GM21619 (cell line): ENCODE data around the gene NAMPT.
"Not testable (repeated sequence)": the region's sequence is repeated elsewhere in the genome, so short reads cannot be mapped to it uniquely, and the experiment has no call there.

ENCODE experiments used
- ATAC-seq: cut with Tn5 transposase; IDR thresholded peaks from one replicate; pipeline ENCODE4 v1.9.1; 2021; ENCODE audit not compliant: unreplicated experiment

The NAMPT gene

DNA sequence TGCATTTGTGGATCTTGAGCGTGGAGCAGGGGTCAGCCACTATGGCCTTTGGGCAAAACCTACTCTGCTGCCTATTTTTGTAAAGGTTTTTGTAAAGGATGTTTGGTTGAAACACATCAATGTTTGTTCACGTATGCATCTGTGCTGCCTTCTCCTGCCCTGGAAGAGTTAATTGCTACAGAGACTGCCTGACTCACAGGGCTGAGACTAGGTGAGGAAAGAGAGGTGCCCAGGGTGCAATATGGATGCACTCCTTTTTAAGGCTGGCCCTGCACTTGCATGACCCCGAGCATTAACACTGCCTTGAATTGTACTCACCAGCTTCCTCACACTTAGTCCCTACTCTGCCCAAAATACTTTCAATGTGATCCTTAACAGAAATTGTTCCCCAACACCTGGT, 20.9 kb upstream of the NAMPT start:
- no peak for ATAC-seq

DNA sequence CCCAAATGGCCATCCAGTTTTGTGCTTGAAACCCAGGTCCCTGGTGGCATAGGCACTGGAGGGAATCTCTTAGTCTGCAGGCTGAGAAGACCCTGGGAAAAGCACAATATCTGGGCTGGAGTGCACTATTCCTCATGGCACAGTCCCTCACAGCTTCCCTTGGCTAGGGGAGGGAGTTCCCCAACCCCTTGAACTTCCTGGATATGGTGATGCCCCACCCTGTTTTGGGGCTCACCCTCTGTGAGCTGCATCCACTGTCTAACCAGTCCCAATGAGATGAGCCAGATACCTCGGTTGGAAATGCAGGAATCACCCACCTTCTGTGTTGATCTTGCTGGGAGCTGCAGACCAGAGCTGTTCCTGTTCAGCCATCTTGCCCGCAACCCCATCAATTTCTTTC, 19.8 kb upstream of the NAMPT start:
- no peak for ATAC-seq

GRCh38 chr7:106298631-106299030, 13.8 kb upstream of the NAMPT start:
- not testable (repeated sequence) for ATAC-seq

GRCh38 chr7:106298155-106298554, 13.4 kb upstream of the NAMPT start:
- ATAC-seq, result not testable (repeated sequence)

DNA sequence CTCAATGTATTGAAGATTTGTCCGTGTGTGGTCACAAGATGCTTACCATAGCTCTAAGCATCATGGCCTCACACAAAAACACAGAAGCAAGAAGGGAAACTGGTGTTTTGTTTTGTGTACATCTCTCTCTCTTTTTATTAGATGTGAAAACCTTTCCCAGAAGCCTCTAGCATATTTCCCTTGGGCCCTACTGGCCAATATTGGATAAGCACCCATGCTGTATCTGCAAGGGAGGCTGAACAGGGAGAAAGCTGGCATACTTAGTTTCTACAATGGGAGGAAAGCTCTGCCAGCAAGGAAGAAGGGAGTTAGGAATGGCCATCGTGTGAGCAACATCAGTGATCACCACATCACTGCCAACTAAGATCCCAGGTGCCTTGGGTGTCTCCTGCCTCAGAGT, 9.6 kb upstream of the NAMPT start:
- no peak for ATAC-seq

DNA sequence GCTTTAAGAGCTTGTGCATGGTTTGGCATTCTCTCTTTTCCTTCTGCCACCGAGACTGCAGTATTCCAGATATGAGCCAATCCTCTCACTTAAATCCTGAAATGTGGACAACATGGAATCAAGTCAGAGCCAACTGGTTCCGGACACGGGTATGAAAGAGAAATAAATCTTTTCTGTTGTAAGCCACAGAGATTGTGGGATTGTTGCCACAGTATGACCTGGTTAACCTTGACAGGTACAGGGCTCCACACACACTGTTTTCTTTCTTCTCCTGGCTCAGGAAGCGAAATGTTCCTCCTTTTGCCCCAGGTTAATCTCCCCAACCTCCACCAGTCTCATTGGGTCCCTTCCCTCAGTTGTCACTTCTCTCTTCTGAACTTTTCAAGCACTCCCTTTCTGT, 6.5 kb upstream of the NAMPT start:
- ATAC-seq, result no peak

DNA sequence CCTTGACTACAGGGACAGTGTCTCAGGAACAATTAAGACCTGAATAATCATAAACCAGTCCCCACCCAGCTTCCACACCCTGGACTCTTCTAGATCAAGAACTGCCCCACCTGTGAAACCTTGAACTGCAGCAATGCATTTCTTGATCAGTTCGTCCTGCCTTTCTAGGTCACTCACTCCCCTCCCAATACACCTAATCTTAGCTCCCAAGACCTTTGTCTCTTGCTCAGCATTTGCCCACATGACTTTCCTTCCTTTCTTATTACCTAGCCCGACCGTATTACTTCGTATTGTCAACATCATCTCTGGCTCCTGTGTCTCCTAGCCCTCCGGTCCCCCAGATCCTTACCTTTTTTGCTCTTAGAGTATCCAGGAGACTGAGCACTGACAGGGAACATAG, 5.5 kb upstream of the NAMPT start:
- ATAC-seq, result no peak

DNA sequence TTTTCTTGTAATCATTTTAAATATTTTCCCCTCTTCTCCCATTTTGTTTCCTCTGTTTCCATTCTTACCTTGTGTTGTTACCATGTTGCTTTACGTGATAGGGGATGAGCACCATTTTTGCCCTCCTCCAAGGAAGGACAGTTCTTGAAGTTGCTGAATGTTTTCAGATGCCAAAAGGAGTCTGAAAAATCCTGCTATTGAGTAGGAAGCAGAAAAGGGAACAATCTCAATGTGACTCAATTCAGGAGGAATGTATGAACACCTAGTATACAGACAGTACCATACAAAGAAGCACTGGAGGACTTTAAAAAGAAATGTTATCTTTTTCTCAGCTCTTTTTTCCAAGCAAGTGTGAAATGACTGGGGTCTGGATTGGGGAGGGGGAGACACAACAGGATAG, 5.1 kb upstream of the NAMPT start:
- no peak for ATAC-seq

GRCh38 chr7:106288263-106288662, 3.5 kb upstream of the NAMPT start:
- ATAC-seq, result no peak

GRCh38 chr7:106287786-106288185, 3.0 kb upstream of the NAMPT start:
- ATAC-seq, result no peak

- ATAC-seq, result peak; percentile 39
These were observed 1.2 kb upstream of the NAMPT start for GRCh38 chr7:106285855-106286492.

- ATAC-seq, result peak; percentile 70
These were observed 470 bp upstream of the NAMPT start for GRCh38 chr7:106285051-106285854.

DNA sequence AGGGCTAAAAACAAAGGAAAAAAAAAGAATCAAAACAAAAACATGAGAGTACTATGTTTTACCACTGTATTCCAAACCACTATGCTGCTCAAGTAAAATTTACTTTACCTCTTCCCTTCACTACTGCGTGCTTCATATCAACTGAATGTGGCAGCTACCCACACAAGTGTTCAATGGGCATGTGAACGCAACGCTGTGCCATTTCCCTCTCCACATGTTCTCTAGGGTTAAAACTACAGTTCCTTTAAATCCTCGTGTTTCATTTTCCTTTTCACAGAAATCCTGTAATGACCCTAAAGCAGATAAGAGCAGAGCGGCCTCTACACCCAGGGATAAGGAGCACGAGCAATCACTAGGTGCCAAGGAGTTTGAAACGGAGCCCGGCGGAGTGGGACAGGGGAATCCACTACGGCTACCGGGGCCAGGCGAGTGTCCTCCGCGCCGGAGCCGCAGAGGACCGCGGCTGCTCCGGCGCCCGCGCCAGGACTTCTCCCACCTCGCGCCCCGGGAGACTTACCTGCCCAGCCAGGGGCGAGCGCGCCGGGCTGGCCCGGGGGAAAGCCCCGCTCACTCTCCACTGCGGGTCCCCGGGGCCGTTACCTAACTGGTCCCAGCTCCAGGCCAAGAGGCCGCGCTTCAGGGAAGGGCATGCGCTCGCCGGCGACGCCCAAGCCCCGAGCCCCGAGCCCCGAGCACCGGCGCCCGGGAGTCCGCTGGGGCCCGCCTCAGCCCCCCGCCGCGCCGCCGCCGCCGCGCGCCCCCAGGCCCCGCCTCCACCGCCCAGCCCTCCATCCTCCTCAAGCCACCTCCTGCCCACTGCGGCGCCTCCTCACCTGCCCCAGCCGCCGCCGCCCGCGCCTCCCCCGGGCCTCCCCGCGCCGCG, 711 bp downstream of the NAMPT start:
- peak; percentile 18 for ATAC-seq

DNA sequence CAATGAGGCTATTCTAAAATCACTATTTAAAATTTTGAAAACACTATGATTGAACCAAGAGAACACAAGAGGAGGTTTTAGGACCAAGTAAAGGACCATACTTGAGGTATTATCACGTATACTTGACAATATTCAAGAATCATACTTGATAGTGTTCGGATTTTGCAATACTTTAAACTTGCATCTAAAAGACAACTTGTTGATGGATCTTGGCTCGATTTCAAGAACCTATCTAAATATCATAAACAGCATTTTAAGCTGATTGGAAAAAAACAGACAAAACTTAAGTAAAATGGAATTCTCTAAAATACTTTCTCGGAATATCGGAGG, 1.3 kb downstream of the NAMPT start:
- no peak for ATAC-seq

DNA sequence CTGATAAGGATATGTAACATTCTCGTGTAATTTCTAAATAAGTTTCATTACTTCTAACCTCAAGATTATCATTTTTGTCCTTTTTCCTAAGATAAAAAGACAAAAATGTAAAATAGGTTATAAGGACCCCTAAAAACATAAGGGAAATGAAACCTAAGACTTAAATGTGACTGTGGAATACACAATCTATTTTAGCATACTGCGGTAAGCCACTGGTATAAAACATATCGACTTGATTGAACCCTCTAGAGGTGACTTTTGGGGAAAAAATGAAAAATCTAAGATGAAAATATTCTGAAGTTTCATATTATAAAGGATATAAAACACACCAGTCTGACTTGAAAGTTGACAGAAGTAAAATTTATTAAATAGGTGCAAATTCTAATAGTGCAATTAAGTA, 1.9 kb downstream of the NAMPT start:
- no peak for ATAC-seq

DNA sequence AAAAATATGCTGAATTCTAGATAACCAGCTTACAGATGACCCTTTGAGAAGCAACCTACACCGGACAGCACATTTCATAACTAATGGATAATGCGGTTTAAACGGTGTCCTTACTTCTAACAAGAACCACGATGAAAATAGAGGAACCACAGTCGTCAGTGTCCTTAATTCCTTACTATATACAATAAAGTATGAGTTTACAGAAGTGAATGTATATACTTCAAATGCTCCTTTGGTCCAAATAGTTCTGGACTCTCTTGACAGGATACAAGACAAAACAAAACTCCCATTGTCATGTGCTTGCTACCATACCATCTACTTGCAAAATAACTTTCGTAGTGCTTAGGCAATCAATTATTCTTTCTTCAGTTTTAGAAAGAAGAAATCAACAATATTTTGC, 2.4 kb downstream of the NAMPT start:
- ATAC-seq, result no peak

DNA sequence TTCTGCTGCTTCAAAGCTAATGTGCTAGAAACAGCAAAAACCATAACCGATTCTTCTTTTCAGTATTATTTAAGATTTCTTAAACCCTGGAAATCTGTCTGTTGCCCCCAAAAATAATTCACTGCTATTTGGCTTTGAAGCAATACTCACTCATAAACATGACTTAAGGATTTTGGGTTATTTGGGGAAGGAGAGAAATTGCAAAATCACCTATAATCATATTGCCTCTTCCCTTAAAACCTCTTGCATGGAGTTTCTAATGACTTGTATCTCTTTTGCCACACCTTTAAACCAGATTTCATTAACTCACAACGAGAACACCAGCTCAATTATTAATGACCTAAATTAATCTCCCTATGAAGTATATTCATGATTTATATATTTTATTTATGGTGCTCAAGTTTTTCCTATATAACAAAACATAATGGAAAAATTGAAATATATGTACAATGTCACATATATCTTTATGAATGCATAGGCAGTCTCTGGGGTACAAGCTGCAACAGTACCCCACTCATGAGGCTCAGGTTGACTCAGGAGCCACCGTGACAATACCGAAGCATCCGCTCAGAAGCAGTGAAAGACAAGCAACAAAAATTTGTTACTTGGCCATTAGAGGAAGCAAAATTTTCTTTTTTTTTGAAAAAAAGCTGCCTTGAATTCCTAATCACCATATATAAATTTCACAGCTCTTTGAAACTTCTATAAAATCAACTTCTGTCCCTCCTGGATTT, 3.0 kb downstream of the NAMPT start:
- no peak for ATAC-seq

GRCh38 chr7:106281127-106281526, 3.7 kb downstream of the NAMPT start:
- no peak for ATAC-seq

GRCh38 chr7:106279425-106280197, 5.2 kb downstream of the NAMPT start:
- no peak for ATAC-seq

DNA sequence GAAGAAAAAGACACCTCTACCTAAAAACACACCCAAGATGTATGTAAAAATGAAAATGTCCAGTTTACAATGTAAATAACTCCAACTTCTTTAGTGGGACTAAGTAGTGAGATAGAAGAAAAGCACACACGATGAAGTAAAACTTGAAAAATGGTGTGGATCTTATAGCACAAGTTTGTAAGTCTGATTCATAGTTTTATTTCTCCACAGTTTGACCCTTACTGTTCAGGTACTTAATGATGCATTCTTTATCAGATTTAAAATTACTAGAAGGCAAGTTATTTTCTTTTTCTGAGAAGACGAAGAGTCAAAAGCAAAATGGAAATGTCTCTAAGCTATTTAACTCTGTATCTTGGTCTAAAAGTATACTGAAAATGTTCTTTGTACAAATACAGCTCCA, 6.1 kb downstream of the NAMPT start:
- no peak for ATAC-seq
